Neural cell (in vitro differentiated cells): Measurements from ENCODE around the gene H6PD. TPM values are rescaled to one million over a fixed set of nuclear protein-coding genes. Genes with fewer than 3 reads are reported as not detected.
A peak's percentile ranks its signal among the peaks of the same experiment; 100 is the strongest.

Experiments used
- H2AFZ ChIP-seq: fragments of 200-600, 300-800 bp; sonication (generic), shearing (Covaris generic); 2 replicates; pipeline ENCODE4 v1.6.0; 2014; ENCODE audit warnings: low read depth, mild to moderate bottlenecking, antibody characterized with exemption, low read length, moderate library complexity
- H3F3A ChIP-seq: fragments of 200-600 bp; shearing (Covaris generic); 2 replicates; pipeline ENCODE4 v1.6.1; 2016; ENCODE audit warnings: mild to moderate bottlenecking, moderate library complexity, mixed read lengths, antibody characterized with exemption, low read length; ENCODE audit not compliant: insufficient read depth, poor library complexity, severe bottlenecking
- H3K27ac ChIP-seq: fragments of 200-600, 300-800 bp; sonication (generic), shearing (Covaris generic); 2 replicates; pipeline ENCODE4 v1.5.1; 2014; ENCODE audit warnings: mild to moderate bottlenecking, low read length, moderate library complexity
- H3K27me3 ChIP-seq: fragments of 300-800, 200-600 bp; sonication (generic), shearing (Covaris generic); 2 replicates; pipeline ENCODE4 v1.6.0; 2014; ENCODE audit warnings: mild to moderate bottlenecking, low read depth, low read length, moderate library complexity; ENCODE audit not compliant: insufficient read depth
- H3K36me3 ChIP-seq: fragments of 300-800, 200-600 bp; sonication (generic), shearing (Covaris generic); 2 replicates; pipeline ENCODE4 v1.5.1; 2014; ENCODE audit warnings: mild to moderate bottlenecking, antibody characterized with exemption, low read length, moderate library complexity; ENCODE audit not compliant: insufficient read depth
- H3K4me2 ChIP-seq: fragments of 300-800, 200-600 bp; sonication (generic), shearing (Covaris generic); 2 replicates; pipeline ENCODE4 v1.6.0; 2014; ENCODE audit warnings: mild to moderate bottlenecking, low read length
- H3K4me3 ChIP-seq: fragments of 300-800, 200-600 bp; sonication (generic), shearing (Covaris generic); 2 replicates; pipeline ENCODE4 v1.5.1; 2014; ENCODE audit warnings: mild to moderate bottlenecking, low read length, moderate library complexity
- H3K79me2 ChIP-seq: fragments of 200-600 bp; shearing (Covaris generic); replicated peaks from 2 replicates; pipeline ENCODE4 v1.6.0; 2014; ENCODE audit warnings: mild to moderate bottlenecking, low read length, moderate library complexity; ENCODE audit not compliant: insufficient read depth
- H3K9ac ChIP-seq: fragments of 300-800, 200-600 bp; sonication (generic), shearing (Covaris generic); 2 replicates; pipeline ENCODE4 v1.6.1; 2016; ENCODE audit warnings: mild to moderate bottlenecking, low read length, mixed read lengths
- H3K9me2 ChIP-seq: fragments of 200-600 bp; shearing (Covaris generic); 2 replicates; pipeline ENCODE4 v1.6.1; 2016; ENCODE audit warnings: mild to moderate bottlenecking, low read length, mixed read lengths; ENCODE audit not compliant: insufficient read depth
- H3K9me3 ChIP-seq: fragments of 200-600, 300-800 bp; sonication (generic), shearing (Covaris generic); 2 replicates; pipeline ENCODE4 v1.6.1; 2016; ENCODE audit warnings: mild to moderate bottlenecking, mixed run types, low read length, moderate library complexity, mixed read lengths
- H4K20me1 ChIP-seq: fragments of 200-600 bp; shearing (Covaris generic); 2 replicates; pipeline ENCODE4 v1.6.1; 2016; ENCODE audit warnings: mild to moderate bottlenecking, mixed run types; ENCODE audit not compliant: insufficient read depth
- CTCF ChIP-seq: fragments of 450-650 bp; IDR thresholded peaks from 2 replicates; pipeline ENCODE4 v1.5.1; 2014; ENCODE audit warnings: antibody characterized with exemption, mild to moderate bottlenecking, moderate library complexity; ENCODE audit not compliant: poor library complexity, severe bottlenecking
- EP300 ChIP-seq: fragments of 450-650 bp; conservative IDR thresholded peaks from 2 replicates; pipeline ENCODE4 v1.6.1; 2014; ENCODE audit warnings: antibody characterized with exemption, mild to moderate bottlenecking, moderate library complexity; ENCODE audit not compliant: poor library complexity, severe bottlenecking
- EZH2 ChIP-seq: fragments of 200-600, 300-800 bp; shearing (Covaris generic), sonication (generic); IDR thresholded peaks from 2 replicates; pipeline ENCODE4 v1.6.1; 2014; ENCODE audit warnings: antibody characterized with exemption, low read length, borderline replicate concordance, mild to moderate bottlenecking; ENCODE audit not compliant: insufficient read depth, poor library complexity, severe bottlenecking
- MXI1 ChIP-seq: fragments of 450-650 bp; conservative IDR thresholded peaks from 2 replicates; pipeline ENCODE4 v1.6.1; 2014; ENCODE audit warnings: antibody characterized with exemption, mild to moderate bottlenecking; ENCODE audit not compliant: poor library complexity, severe bottlenecking
- POLR2AphosphoS5 ChIP-seq: IDR thresholded peaks from 2 replicates; pipeline ENCODE4 v1.6.1; 2012
- RAD21 ChIP-seq: fragments of 450-650 bp; conservative IDR thresholded peaks from 2 replicates; pipeline ENCODE4 v1.6.1; 2014; ENCODE audit warnings: antibody characterized with exemption, mild to moderate bottlenecking, moderate library complexity
- SMC3 ChIP-seq: fragments of 450-650 bp; conservative IDR thresholded peaks from 2 replicates; pipeline ENCODE4 v1.6.1; 2014; ENCODE audit warnings: antibody characterized with exemption, mild to moderate bottlenecking, moderate library complexity; ENCODE audit not compliant: poor library complexity
- TAF1 ChIP-seq: IDR thresholded peaks from 2 replicates; pipeline ENCODE4 v1.6.1; 2012; ENCODE audit warnings: low read depth
- polyA plus RNA-seq: library from polyadenylated mRNA; depleted of rRNA; stranded (reverse); fragments of >200 nt; gene quantifications from 2 replicates; pipeline ENCODE4 v1.2.3, GENCODE V29; 2014
- TF ChIP-seq, protein P1 (sequence below): IDR thresholded peaks from 2 replicates; pipeline ENCODE4 v1.6.1; 2012; ENCODE audit warnings: borderline replicate concordance

Gene H6PD
- polyA plus RNA-seq, 1 donor from 2014 or later: 4.6 TPM

- TF ChIP-seq EZH2 (no peak), RAD21 (no peak), CTCF (no peak), EP300 (no peak), SMC3 (no peak), TAF1 (no peak), MXI1 (no peak), POLR2AphosphoS5 (no peak)
- TF ChIP-seq, protein P1, sequence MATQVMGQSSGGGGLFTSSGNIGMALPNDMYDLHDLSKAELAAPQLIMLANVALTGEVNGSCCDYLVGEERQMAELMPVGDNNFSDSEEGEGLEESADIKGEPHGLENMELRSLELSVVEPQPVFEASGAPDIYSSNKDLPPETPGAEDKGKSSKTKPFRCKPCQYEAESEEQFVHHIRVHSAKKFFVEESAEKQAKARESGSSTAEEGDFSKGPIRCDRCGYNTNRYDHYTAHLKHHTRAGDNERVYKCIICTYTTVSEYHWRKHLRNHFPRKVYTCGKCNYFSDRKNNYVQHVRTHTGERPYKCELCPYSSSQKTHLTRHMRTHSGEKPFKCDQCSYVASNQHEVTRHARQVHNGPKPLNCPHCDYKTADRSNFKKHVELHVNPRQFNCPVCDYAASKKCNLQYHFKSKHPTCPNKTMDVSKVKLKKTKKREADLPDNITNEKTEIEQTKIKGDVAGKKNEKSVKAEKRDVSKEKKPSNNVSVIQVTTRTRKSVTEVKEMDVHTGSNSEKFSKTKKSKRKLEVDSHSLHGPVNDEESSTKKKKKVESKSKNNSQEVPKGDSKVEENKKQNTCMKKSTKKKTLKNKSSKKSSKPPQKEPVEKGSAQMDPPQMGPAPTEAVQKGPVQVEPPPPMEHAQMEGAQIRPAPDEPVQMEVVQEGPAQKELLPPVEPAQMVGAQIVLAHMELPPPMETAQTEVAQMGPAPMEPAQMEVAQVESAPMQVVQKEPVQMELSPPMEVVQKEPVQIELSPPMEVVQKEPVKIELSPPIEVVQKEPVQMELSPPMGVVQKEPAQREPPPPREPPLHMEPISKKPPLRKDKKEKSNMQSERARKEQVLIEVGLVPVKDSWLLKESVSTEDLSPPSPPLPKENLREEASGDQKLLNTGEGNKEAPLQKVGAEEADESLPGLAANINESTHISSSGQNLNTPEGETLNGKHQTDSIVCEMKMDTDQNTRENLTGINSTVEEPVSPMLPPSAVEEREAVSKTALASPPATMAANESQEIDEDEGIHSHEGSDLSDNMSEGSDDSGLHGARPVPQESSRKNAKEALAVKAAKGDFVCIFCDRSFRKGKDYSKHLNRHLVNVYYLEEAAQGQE: no peak
- Histone ChIP-seq H3K4me2 (no peak overlapping the region), H3F3A (peaks cover 4% of the 10 kb centered on the region), H3K79me2 (no peaks in the 10 kb centered on the region), H3K9me3 (no peaks in the 10 kb centered on the region), H4K20me1 (no peaks in the 10 kb centered on the region), H3K36me3 (no peaks in the 10 kb centered on the region), H3K4me3 (no peak overlapping the region), H2AFZ (no peak overlapping the region), H3K27ac (no peak overlapping the region), H3K9me2 (no peaks in the 10 kb centered on the region), H3K9ac (no peak overlapping the region), H3K27me3 (no peaks in the 10 kb centered on the region)
Measured at GRCh38 chr1:9249263-9249533, 14.6 kb downstream of the H6PD start.

DNA sequence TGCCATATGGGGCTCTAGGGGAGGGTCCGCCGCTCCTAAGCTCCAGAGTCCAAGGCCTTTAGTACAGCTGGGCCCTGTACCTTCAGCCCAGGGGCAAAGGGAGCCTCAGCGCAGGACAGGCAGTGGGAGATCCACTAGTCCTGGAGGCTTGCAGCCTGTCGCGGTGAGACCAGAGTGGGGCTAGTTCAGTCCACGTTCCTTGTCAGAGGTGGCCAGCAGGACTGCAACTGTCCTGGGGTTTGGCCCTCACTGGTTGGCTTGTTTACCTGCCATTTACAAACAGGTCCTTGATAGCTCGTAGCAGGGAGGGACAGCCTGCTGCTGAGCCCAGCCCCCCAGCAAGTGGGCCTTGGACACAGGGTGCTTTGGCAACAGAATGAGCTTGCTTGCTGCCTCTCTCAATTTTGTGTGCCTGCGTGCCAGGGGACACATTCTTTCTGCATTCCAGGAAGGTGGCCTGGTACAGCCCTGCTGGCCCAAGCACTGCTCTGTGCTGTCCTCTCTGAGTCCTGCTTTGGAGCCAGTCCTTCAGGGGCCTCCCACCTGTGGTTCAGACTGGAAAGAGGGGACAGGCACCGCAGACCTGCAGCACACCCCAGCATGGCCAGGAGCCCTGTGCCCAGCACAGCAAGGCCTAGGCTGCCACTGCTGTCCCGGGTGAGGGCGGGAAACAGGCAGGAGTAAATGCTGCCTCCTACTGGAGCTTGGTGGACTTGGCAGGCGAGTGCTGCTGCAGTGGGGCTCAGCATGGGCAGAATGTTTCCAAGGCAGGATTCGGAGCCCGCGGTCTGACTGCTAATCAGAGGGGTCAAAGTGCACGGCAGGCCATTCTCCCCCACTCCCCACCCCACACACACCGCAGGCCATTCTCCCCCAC lies 15.2 kb downstream of the H6PD start:
- H3K27ac ChIP-seq: no peak overlapping the region
- no peak overlapping the region for H3K4me2 ChIP-seq
- no peaks in the 10 kb centered on the region for H4K20me1 ChIP-seq
- H3K9me2 ChIP-seq: no peaks in the 10 kb centered on the region
- H3F3A ChIP-seq: peaks cover 4% of the 10 kb centered on the region
- no peak overlapping the region for H3K4me3 ChIP-seq
- peak; percentile 14 for TF ChIP-seq CTCF
- TF ChIP-seq POLR2AphosphoS5: no peak
- H3K36me3 ChIP-seq: no peaks in the 10 kb centered on the region
- H3K27me3 ChIP-seq: no peaks in the 10 kb centered on the region
- no peaks in the 10 kb centered on the region for H3K79me2 ChIP-seq
- no peaks in the 10 kb centered on the region for H3K9me3 ChIP-seq
- no peak overlapping the region for H2AFZ ChIP-seq
- H3K9ac ChIP-seq: peak overlapping the region; percentile 31
